H1 (cell line): ENCODE data around the gene CHCHD3. TPM values are rescaled to one million over a fixed set of nuclear protein-coding genes. Genes with fewer than 3 reads are reported as not detected.

Source experiments
- CTCF ChIA-PET: fragments of 300-600 bp; sonication (Branson Sonifier 250); formaldehyde crosslinking; loops from one replicate; lab custom pipeline; 2021; ENCODE audit not compliant: partially characterized antibody; lab: Charles Lee
- POLR2A ChIA-PET: fragments of 300-600 bp; sonication (Branson Sonifier 250); formaldehyde crosslinking; loops from one replicate; lab custom pipeline; 2021; ENCODE audit warnings: inconsistent platforms; ENCODE audit not compliant: partially characterized antibody; lab: Charles Lee
- DNase-seq, 2 experiments: peaks; one replicate each; pipeline versions ENCODE4 v3.0.0 to v3.0.0-alpha.2; 2010 to 2022; ENCODE audit warnings: low spot score in 2 of 2, low read depth in 1 of 2, mixed read lengths in 1 of 2
- FAIRE-seq: peaks from 2 replicates; lab custom pipeline; 2011; peaks lifted over from hg19 to GRCh38; lab: Jason Lieb, UNC
- H2AFZ ChIP-seq: 2 replicates; pipeline ENCODE4 v1.8.1; 2012; ENCODE audit warnings: low read length, inconsistent platforms
- H2AK5ac ChIP-seq: 2 replicates; pipeline ENCODE4 v1.6.1; 2013; ENCODE audit warnings: low read depth, low read length
- H2BK120ac ChIP-seq: replicated peaks from 2 replicates; pipeline ENCODE3; 2013; ENCODE audit warnings: low read depth, low read length, inconsistent platforms
- H2BK12ac ChIP-seq: 2 replicates; pipeline ENCODE4 v1.6.1; 2013; ENCODE audit warnings: low read depth, low read length
- H2BK15ac ChIP-seq: 2 replicates; pipeline ENCODE4 v1.6.1; 2013; ENCODE audit warnings: low read length
- H2BK20ac ChIP-seq: 2 replicates; pipeline ENCODE4 v1.6.1; 2013; ENCODE audit warnings: low read length
- H2BK5ac ChIP-seq: 2 replicates; pipeline ENCODE4 v1.6.1; 2013; ENCODE audit warnings: low read depth, low read length
- H3K14ac ChIP-seq: 2 replicates; pipeline ENCODE4 v1.6.1; 2013; ENCODE audit warnings: inconsistent platforms; ENCODE audit not compliant: insufficient read length
- H3K18ac ChIP-seq: 2 replicates; pipeline ENCODE4 v1.6.1; 2013; ENCODE audit warnings: low read length; ENCODE audit errors: extremely low read depth
- H3K23ac ChIP-seq: 2 replicates; pipeline ENCODE4 v1.6.1; 2013; ENCODE audit warnings: inconsistent platforms; ENCODE audit not compliant: insufficient read length
- H3K23me2 ChIP-seq: 2 replicates; pipeline ENCODE4 v1.6.1; 2013; ENCODE audit warnings: low read depth, low read length
- H3K27ac ChIP-seq: 2 replicates; pipeline ENCODE4 v1.6.1; 2011; ENCODE audit warnings: low read depth, low read length, inconsistent platforms
- H3K27me3 ChIP-seq, 4 experiments: replicated peaks in 1 of 4; 1 replicate in 1 of 4; 2 replicates in 3 of 4; pipeline versions ENCODE4 v1.6.1 to v1.8.1; 2011 to 2013; ENCODE audit warnings: low read length in 3 of 4, mild to moderate bottlenecking in 3 of 4, inconsistent platforms in 2 of 4, mixed read lengths in 2 of 4, moderate library complexity in 1 of 4; ENCODE audit not compliant: control insufficient read depth in 3 of 4, insufficient read depth in 3 of 4; ENCODE audit errors: extremely low read depth in 1 of 4
- H3K36me3 ChIP-seq, 4 experiments: 2 replicates each; pipeline versions ENCODE4 v1.6.1 to v1.8.1; 2011 to 2013; ENCODE audit warnings: mild to moderate bottlenecking in 4 of 4, low read length in 3 of 4, moderate library complexity in 2 of 4, control low read depth in 1 of 4, inconsistent platforms in 1 of 4; ENCODE audit not compliant: insufficient read depth in 4 of 4, control insufficient read depth in 2 of 4
- H3K4ac ChIP-seq: replicated peaks from 2 replicates; pipeline ENCODE3; 2013; ENCODE audit warnings: low read length, low read depth, mixed read lengths, inconsistent platforms; ENCODE audit not compliant: insufficient read length
- H3K4me1 ChIP-seq, 4 experiments: replicated peaks in 1 of 4; 1 replicate in 1 of 4; 2 replicates in 3 of 4; pipeline versions ENCODE4 v1.6.1 to v1.8.1; 2011 to 2013; ENCODE audit warnings: low read length in 3 of 4, inconsistent platforms in 2 of 4, mixed read lengths in 1 of 4; ENCODE audit not compliant: insufficient read depth in 4 of 4, control insufficient read depth in 3 of 4
- H3K4me2 ChIP-seq, 2 experiments: 2 replicates each; pipeline versions ENCODE4 v1.6.1 to v1.8.1; 2011 to 2013; ENCODE audit warnings: low read depth in 2 of 2, low read length in 2 of 2, control low read depth in 1 of 2, inconsistent platforms in 1 of 2, mild to moderate bottlenecking in 1 of 2; ENCODE audit not compliant: insufficient read depth in 1 of 2
- H3K4me3 ChIP-seq, 4 experiments: fragments of 200-600, 300-600 bp in 1 of 4; sonication (generic), shearing (Covaris generic), sonication (Bioruptor Twin) in 1 of 4; 2 replicates each; pipeline versions ENCODE4 v1.5.1 to v1.8.1; 2011 to 2016; ENCODE audit warnings: low read length in 4 of 4, low read depth in 3 of 4, control low read depth in 2 of 4, inconsistent platforms in 2 of 4, mild to moderate bottlenecking in 2 of 4, mixed read lengths in 1 of 4, moderate library complexity in 1 of 4; ENCODE audit not compliant: insufficient read depth in 2 of 4; ENCODE audit errors: extremely low read depth in 1 of 4
- H3K56ac ChIP-seq: replicated peaks from 2 replicates; pipeline ENCODE3; 2013; ENCODE audit warnings: low read depth, mild to moderate bottlenecking, mixed read lengths, low read length, inconsistent platforms; ENCODE audit not compliant: insufficient read length
- H3K79me1 ChIP-seq: 2 replicates; pipeline ENCODE4 v1.6.1; 2013; ENCODE audit warnings: low read depth, low read length, control low read depth
- H3K79me2 ChIP-seq, 2 experiments: 2 replicates each; pipeline versions ENCODE4 v1.6.1 to v1.8.1; 2012 to 2013; ENCODE audit warnings: low read length in 2 of 2, mild to moderate bottlenecking in 2 of 2, inconsistent platforms in 1 of 2; ENCODE audit not compliant: insufficient read depth in 2 of 2, control insufficient read depth in 1 of 2
- H3K9ac ChIP-seq, 4 experiments: replicated peaks in 1 of 4; 1 replicate in 1 of 4; 2 replicates in 3 of 4; pipeline versions ENCODE4 v1.6.1 to v1.8.1; 2011 to 2013; ENCODE audit warnings: low read depth in 3 of 4, low read length in 3 of 4, control low read depth in 2 of 4, mild to moderate bottlenecking in 2 of 4, moderate library complexity in 2 of 4, inconsistent platforms in 1 of 4; ENCODE audit errors: extremely low read depth in 1 of 4
- H3K9me3 ChIP-seq, 2 experiments: 2 replicates each; pipeline versions ENCODE4 v1.6.1 to v1.8.1; 2012 to 2013; ENCODE audit warnings: mild to moderate bottlenecking in 2 of 2, moderate library complexity in 2 of 2, control low read depth in 1 of 2, inconsistent platforms in 1 of 2, low read depth in 1 of 2, low read length in 1 of 2, mixed read lengths in 1 of 2; ENCODE audit not compliant: insufficient read depth in 2 of 2
- H4K20me1 ChIP-seq, 2 experiments: replicated peaks in 1 of 2; 2 replicates each; pipeline versions ENCODE3 to v1.8.1; 2011 to 2013; ENCODE audit warnings: inconsistent platforms in 2 of 2, low read length in 2 of 2, mild to moderate bottlenecking in 1 of 2; ENCODE audit not compliant: insufficient read depth in 2 of 2, control insufficient read depth in 1 of 2
- H4K5ac ChIP-seq: 2 replicates; pipeline ENCODE4 v1.6.1; 2013; ENCODE audit warnings: low read length, low read depth, mixed read lengths, inconsistent platforms; ENCODE audit not compliant: insufficient read length
- H4K8ac ChIP-seq: 2 replicates; pipeline ENCODE4 v1.8.0; 2013; ENCODE audit warnings: mild to moderate bottlenecking, moderate library complexity, low read length, inconsistent platforms; ENCODE audit not compliant: insufficient read depth; ENCODE audit errors: extremely low read depth
- H4K91ac ChIP-seq: replicated peaks from 2 replicates; pipeline ENCODE3; 2013; ENCODE audit warnings: low read length, mixed read lengths, inconsistent platforms; ENCODE audit not compliant: insufficient read length
- KDM5A ChIP-seq: fragments of 200-600 bp; IDR thresholded peaks from 2 replicates; pipeline ENCODE4 v1.7.1; 2012; ENCODE audit warnings: mild to moderate bottlenecking, low read length, inconsistent platforms, mixed read lengths
- PHF8 ChIP-seq: fragments of 200-600 bp; sonication (generic); conservative IDR thresholded peaks from 2 replicates; pipeline ENCODE4 v1.7.1; 2012; ENCODE audit warnings: low read depth, mild to moderate bottlenecking, inconsistent platforms, low read length, moderate library complexity
- SAP30 ChIP-seq: fragments of 300-600 bp; sonication (generic); IDR thresholded peaks from 2 replicates; pipeline ENCODE4 v1.7.1; 2012; ENCODE audit warnings: low read length, moderate library complexity, mild to moderate bottlenecking, inconsistent platforms; ENCODE audit not compliant: insufficient read depth, insufficient replicate concordance
- SIX5 ChIP-seq: IDR thresholded peaks from 2 replicates; pipeline ENCODE4 v1.6.1; 2011; ENCODE audit warnings: mild to moderate bottlenecking, low read depth, low read length
- WGBS, 2 experiments: shearing (Covaris generic) in 1 of 2; methylation state at CpG; one replicate each; pipeline versions ENCODE4 v1.1.6 to v1.1.7; 2013 to 2015; ENCODE audit warnings: low lambda C conversion rate in 2 of 2, mixed read lengths in 2 of 2, inconsistent platforms in 1 of 2, low coverage in 1 of 2, missing lambda C conversion rate in 1 of 2; ENCODE audit not compliant: insufficient replicate concordance in 2 of 2, insufficient coverage in 1 of 2, insufficient read length in 1 of 2; ENCODE audit errors: extremely low coverage in 1 of 2, missing lambda C conversion rate in 1 of 2; 5-methylcytosine and 5-hydroxymethylcytosine counted together
- polyA plus RNA-seq, 7 experiments: library from polyadenylated mRNA; depleted of rRNA in 3 of 7; stranded (reverse) in 5 of 7; unstranded in 2 of 7; fragments of >200 nt in 5 of 7; fragments of 200-250 nt in 2 of 7; gene quantifications; 1 replicate in 5 of 7; 2 replicates in 1 of 7; 4 replicates in 1 of 7; pipeline versions ENCODE4 v1.2.1 to v1.2.3, GENCODE V29; 2011 to 2013; ENCODE audit warnings: missing spikeins in 2 of 7, mixed read lengths in 2 of 7
- total RNA-seq: library from RNA; stranded (reverse); fragmentation: NEBNext Ultra II Directional; extraction: Animal tissue kit (Norgen Biotek cat#: 25700); gene quantifications from 2 replicates; pipeline ENCODE4 v1.2.1, GENCODE V29; 2021

Gene CHCHD3
- total and polyA plus RNA-seq, 2 of the 8 experiments (the other 6 are each of a cell fraction or from before 2014, with no cell fraction given), result 42.9 to 137 TPM

DNA sequence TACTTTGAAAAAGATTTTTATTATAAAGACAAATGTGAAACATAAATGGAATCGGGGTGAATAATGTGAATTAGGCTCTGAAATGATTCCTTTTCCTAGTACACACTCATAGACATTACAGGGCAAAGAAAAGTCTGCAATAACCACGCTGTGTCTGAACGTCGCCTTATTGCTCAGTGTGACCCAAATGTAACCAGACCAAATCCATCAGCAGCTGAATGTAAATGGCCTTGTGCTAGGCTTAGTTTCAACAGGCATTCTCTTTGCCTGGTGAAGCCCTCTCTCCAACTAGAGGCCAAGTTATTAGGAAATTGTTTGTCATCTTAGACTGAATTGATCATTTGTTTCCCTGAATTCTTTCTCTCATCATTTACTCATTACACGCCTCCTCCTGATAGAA, 225.5 kb downstream of the CHCHD3 start:
- Histone ChIP-seq H3K14ac (no peak overlapping the region), H4K5ac (no peak overlapping the region), H3K4ac (no peak overlapping the region), H3K79me1 (no peaks in the 10 kb centered on the region; the same call in 1 of the 2 replicates), H2BK120ac (no peak overlapping the region), H4K8ac (no peak overlapping the region), H2BK15ac (no peak overlapping the region), H3K9me3 (no peaks in the 10 kb centered on the region), H4K20me1 (no peaks in the 10 kb centered on the region), H2AK5ac (no peak overlapping the region), H4K91ac (no peak overlapping the region), H3K18ac (no peak overlapping the region), H2BK20ac (no peak overlapping the region), H3K9ac (no peak overlapping the region), H2BK5ac (no peak overlapping the region), H3K27me3 (peaks cover 0 to 3% (median 0%) of the 10 kb centered on the region in 4 experiments; a peak in 1 of 7 replicates), H3K23ac (no peak overlapping the region), H2AFZ (no peak overlapping the region), H3K23me2 (no peaks in the 10 kb centered on the region), H3K36me3 (no peaks in the 10 kb centered on the region), H3K56ac (no peak overlapping the region), H3K79me2 (0 out of 4 replicates have a peak, but pooled peaks cover 0 to 8% of the 10 kb centered on the region in 2 experiments), H3K4me1 (peaks cover 0 to 3% (median under 1%) of the 10 kb centered on the region in 4 experiments; a peak in 1 of 7 replicates), H2BK12ac (no peak overlapping the region), H3K27ac (no peak overlapping the region), H3K4me3 (no peak overlapping the region), H3K4me2 (no peak overlapping the region)
- WGBS, 2 experiments, result 87% methylated on average over 5 of the region's 5 CpGs; no CpG with 5 or more reads in 1 of the 2 experiments
- no peak for FAIRE-seq
- POLR2A ChIA-PET, result no interaction called here
- DNase-seq, result no peak
- TF ChIP-seq KDM5A (no peak), SIX5 (no peak), SAP30 (no peak), PHF8 (no peak)
- CTCF ChIA-PET, result interaction anchor here (1.1 to 1.5 kb wide), 2 partner anchors 27 to 486 kb away, joined by 3 to 5 read pairs; no protein-coding TSS in a partner anchor
